ENCODE measurements around the gene SMIM3. TPM values are rescaled to one million over a fixed set of nuclear protein-coding genes. Genes with fewer than 3 reads are reported as not detected.

SMIM3 gene
- total RNA-seq, 2 donors from 2014 or later = 24.6 to 48.1 TPM

DNA sequence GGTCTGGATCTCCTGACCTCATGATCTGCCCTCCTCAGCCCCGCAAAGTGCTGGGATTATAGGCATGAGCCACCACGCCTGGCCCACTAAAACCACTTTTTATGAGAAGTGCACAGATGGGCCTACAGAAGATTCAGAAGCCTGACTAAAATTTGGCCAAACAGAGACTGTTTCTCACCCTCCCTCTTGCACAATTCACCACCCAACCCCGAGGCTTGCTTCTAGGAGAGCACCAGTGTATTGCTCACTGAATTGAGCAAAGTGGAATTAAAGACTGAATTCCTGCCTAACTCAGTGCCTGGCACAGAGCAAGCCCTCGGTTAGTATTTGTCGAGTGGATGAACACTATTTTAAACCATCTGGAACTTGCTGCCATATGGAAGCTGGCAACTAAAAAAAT is 16.3 kb upstream of the SMIM3 start:
- Histone ChIP-seq H3K4me3 (no peak overlapping the region), H3K27me3 (no peaks in the 10 kb centered on the region), H3K4me1 (peaks cover 0 to 20% of the 10 kb centered on the region in 2 donors), H3K27ac (peak overlapping the region; percentile 60 to 73), H3K36me3 (no peaks in the 10 kb centered on the region), H3K9me3 (no peaks in the 10 kb centered on the region)
- peak; percentile 78 for DNase-seq (ENCODE audit: low spot score)
- no peak for TF ChIP-seq CTCF (IDR thresholded peaks at IDR 0.05)

- no peak for TF ChIP-seq CTCF (IDR thresholded peaks at IDR 0.05)
- H3K27ac ChIP-seq = peak overlapping the region; percentile 60 to 73
- no peaks in the 10 kb centered on the region for H3K27me3 ChIP-seq
- no peaks in the 10 kb centered on the region for H3K36me3 ChIP-seq
- peaks cover 0 to 12% of the 10 kb centered on the region in 2 donors for H3K4me1 ChIP-seq
- no peaks in the 10 kb centered on the region for H3K9me3 ChIP-seq
- H3K4me3 ChIP-seq = no peak overlapping the region
- DNase-seq (ENCODE audit: low spot score) = peak; percentile 91
Measured at GRCh38 chr5:150763023-150763769, 15.4 kb upstream of the SMIM3 start.

GRCh38 chr5:150764530-150764929 is 14.0 kb upstream of the SMIM3 start:
- peaks cover 0 to 7% of the 10 kb centered on the region in 2 donors for H3K4me1 ChIP-seq
- H3K4me3 ChIP-seq = no peak overlapping the region
- no peaks in the 10 kb centered on the region for H3K9me3 ChIP-seq
- no peaks in the 10 kb centered on the region for H3K36me3 ChIP-seq
- TF ChIP-seq CTCF (IDR thresholded peaks at IDR 0.05) = no peak
- peak overlapping the region; percentile 7 to 73 for H3K27ac ChIP-seq
- H3K27me3 ChIP-seq = no peaks in the 10 kb centered on the region
- DNase-seq (ENCODE audit: low spot score) = no peak

DNA sequence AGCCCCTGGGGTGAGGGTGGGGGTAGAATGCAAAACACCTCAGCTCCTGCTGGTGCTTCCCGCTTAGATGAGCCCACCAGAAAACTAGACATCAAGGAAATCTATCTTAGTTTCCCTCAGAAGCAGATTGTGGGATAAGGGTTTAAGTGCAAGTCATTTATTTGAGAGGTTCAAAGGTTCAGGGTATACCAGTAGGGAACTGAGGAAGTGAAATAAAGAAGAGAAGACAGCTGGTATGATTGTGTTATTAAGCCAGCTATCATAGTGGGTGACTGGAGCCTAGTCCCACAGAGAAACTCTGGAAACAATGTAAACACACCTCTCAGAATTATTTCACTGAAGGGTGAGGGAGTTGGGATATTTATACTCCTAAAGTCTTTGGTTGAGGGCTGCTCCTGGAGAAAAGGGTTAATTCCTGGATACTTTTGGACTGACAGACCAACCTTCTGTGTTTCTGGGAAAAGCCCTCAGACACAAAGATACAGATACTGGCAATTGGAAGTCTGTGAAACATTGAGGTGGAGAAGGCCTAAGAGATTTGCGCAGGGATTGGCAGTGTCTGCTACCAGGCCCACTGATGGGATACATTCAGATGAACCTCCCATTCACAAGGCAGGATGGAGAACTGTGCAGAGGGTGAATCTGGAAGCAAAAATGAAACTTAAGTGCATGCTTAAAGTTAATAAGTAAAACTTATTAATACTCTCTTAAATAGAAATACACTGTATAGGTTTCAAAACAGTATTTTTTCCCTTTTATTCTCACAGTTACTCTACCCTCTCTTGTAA is 13.4 kb upstream of the SMIM3 start:
- no peak for TF ChIP-seq CTCF (IDR thresholded peaks at IDR 0.05)
- peak overlapping the region in 1 of 2 donors; percentile 7 for H3K27ac ChIP-seq

GRCh38 chr5:150765799-150766169 is 12.8 kb upstream of the SMIM3 start:
- H3K4me1 ChIP-seq = peaks cover 0 to 7% of the 10 kb centered on the region in 2 donors
- H3K27ac ChIP-seq = no peak overlapping the region

More for the DNA sequence above, 13.4 kb upstream of the SMIM3 start:
- H3K9me3 ChIP-seq = no peaks in the 10 kb centered on the region
- H3K4me1 ChIP-seq = peaks cover 0 to 7% of the 10 kb centered on the region in 2 donors
- no peak for DNase-seq (ENCODE audit: low spot score)
- H3K4me3 ChIP-seq = no peak overlapping the region
- H3K36me3 ChIP-seq = no peaks in the 10 kb centered on the region
- H3K27me3 ChIP-seq = no peaks in the 10 kb centered on the region

More at GRCh38 chr5:150765799-150766169, 12.8 kb upstream of the SMIM3 start:
- no peak overlapping the region for H3K4me3 ChIP-seq
- H3K9me3 ChIP-seq = no peaks in the 10 kb centered on the region
- H3K36me3 ChIP-seq = no peaks in the 10 kb centered on the region
- no peak for TF ChIP-seq CTCF (IDR thresholded peaks at IDR 0.05)
- no peak for DNase-seq (ENCODE audit: low spot score)
- H3K27me3 ChIP-seq = no peaks in the 10 kb centered on the region
